NCI-H82 (cell line): Measurements from ENCODE around the gene KIF7.

ENCODE experiments used
- DNase-seq: peaks from one replicate; lab custom pipeline; 2025; lab: John Stamatoyannopoulos, UW

KIF7 gene

GRCh38 chr15:89647191-89647851 is 7.9 kb downstream of the KIF7 start:
- peak; percentile 74 for DNase-seq

DNA sequence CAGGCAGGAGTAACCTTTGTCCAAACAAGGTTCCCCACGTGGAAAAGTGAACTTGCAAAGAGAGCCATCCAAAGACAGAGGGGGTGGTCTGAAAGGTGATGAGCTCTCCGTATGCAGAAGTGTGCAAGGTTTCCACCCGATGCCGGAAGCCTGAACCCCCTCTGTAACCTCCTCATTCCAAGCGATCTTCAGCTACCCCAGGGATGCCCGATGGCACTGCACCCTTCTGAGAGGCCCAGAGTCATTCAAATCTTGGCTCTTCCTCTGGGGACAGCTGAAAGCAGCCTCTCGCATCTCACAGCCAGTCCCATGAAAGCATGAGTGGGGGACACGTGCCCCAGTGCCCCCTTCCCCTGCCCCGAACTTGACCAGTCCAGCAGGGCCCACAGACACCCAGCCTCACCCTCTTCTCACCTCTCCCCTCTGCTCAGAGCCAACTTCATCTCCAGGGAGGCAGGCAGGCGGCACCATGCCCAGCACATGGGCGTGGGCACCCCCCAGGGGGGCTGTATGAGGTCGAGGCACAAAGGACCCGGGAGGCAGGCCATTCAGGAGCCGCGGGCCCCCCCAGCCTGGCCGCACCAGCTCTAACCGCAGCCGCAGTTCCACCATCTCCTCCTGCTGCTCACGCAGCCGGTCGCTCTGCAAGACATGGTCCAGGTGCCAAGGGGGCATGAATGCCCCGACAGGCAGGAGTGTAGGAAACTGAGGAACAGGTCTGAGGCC is 8.7 kb downstream of the KIF7 start:
- no peak for DNase-seq

DNA sequence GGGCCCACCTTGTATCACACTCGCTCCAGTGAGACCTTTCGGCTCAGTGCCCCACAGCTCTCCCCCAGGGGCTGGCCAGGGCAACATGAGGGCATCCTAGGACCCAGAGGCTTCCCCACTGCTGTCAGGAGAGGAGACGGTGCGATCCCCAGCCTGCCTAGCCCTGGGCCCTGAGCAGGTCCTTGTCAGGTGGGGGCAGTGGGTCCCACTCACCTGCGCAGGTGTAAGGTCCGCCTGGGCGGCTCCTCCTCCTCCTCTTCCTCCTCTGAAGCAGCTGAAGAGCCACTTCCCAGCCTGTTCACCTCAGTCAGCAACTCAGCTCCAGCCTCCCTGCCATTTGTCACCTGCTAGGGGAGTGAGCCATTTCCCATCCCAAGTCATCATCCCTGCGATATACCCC is 9.6 kb downstream of the KIF7 start:
- no peak for DNase-seq

GRCh38 chr15:89642106-89642505 is 13.2 kb downstream of the KIF7 start:
- DNase-seq, result no peak

- DNase-seq, result no peak
These were observed 14.2 kb downstream of the KIF7 start for GRCh38 chr15:89641053-89641452.

DNA sequence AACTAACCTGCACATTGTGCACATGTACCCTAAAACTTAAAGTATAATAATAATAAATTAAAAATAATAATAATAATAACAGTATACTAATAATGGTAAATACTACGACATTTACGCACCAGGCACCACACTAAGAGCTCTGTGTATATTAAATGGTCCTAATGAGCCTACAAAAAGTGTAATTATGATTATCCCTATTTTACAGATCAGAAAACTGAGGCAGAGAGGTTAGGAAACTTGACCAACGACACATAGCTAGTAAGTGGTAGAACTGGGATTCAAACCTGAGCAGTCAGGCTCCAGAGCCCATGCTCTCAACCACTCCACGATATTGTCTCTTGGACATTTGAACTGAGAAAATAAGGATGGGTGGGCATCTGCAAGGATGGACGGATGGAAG is 15.0 kb downstream of the KIF7 start:
- no peak for DNase-seq

GRCh38 chr15:89633585-89633984 is 21.7 kb downstream of the KIF7 start:
- DNase-seq, result no peak

DNA sequence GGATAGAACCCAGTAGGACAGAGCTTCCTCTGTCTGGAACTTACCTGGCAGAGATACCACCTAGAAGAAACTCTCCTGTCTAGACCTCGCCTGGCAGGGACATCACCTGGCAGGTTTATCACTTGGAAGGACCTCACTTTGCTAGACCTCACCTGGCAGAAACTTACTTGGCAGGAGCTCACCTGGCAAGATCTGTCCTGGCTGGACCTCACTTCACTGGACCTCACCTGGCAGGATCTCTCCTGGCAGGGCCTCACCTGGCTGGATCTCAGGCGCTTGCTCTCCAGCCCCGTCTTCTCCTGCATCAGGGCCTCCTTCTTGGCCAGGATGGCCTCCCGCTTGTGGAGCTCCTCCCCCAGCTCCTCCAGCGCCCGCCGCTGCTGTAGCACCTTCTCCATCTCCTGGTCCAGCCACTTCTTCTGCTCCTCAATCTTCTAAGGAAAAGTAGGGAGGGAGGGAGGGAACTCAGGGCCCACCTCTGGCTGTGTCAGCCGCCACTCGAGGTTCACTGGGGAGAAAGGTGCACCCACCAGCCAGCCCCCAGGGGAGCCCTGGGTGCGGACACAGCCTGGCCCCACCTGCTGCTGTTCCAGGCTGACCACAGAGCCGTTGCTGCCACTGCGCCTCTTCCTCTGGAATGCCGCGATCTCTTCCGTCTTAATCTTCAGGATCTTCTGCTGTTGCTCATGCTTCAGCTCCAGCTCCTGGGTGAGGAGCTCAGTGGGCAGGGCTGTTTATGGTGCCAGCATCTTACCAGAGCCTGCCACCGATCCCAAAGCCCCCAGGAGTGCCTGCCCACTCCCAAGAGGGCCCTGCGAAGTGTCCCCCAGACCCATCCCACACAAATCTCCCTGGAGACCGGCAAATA is 22.5 kb downstream of the KIF7 start:
- DNase-seq, result no peak

DNA sequence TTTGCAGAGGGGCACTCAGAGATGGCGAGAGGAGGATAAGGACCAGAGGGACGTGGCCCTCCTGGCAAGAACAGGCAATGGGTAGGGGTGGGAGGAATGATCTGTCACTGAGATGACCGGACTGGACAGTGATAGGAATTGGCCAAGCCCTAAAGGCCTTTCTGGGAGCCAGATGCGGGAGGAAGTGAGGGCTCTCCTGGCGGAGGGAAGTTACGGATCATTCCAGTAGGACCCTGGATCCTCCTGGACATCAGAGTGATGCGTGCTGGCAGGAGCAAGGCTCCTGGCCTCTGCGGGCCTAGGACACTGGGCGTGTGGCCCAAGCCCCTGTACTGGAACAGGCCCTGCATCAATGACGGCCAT is 23.4 kb downstream of the KIF7 start:
- DNase-seq, result no peak

DNA sequence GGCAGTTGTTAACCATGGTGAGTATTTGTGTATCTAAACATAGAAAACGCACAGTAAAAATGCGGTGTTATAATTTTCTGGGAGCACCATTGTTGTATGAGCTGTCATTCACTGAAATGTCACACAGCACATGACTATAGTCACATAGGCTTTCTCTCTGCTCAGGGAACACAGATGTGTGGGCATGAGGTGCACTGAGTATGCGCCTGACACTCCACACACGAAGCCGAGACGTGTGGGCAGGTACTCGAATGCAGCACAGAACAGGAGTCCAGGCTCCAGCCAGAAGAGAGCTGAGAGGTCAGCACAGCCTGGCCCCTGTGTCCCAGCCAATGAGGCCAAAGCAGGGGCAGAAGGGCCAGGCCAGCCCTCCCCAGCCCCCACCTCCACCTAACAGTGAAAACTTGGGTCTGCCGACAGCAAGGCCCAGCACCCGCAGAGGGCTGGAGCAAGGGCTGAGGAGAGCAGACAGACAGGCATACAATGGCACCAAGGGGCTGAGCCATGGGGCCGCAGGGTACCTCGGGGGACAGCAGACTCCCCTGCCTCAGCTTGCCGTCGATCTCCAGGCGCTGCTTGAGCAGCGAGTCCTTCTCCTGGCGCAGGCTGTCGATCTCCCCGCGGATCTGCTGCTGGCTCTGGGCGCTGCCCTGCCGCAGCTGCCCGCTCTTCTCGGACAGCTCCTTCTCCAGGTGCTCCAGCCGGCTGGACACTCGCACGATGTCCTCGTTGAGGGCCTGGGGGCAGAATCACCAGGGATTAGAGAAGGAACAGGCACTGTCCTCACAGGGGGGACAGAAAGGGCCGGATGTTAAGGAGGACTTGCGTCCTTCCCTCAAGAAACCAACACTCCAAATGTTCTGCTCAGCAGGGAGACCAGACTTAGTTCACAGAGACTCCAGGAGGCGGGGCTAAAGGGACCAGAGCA is 24.0 kb downstream of the KIF7 start:
- no peak for DNase-seq

- no peak for DNase-seq
These were observed 25.0 kb downstream of the KIF7 start for GRCh38 chr15:89630260-89630659.

GRCh38 chr15:89629829-89630228 is 25.4 kb downstream of the KIF7 start:
- DNase-seq, result no peak

GRCh38 chr15:89628806-89629715 is 26.2 kb downstream of the KIF7 start:
- no peak for DNase-seq

- no peak for DNase-seq
These were observed 27.0 kb downstream of the KIF7 start for GRCh38 chr15:89628301-89628700.

DNA sequence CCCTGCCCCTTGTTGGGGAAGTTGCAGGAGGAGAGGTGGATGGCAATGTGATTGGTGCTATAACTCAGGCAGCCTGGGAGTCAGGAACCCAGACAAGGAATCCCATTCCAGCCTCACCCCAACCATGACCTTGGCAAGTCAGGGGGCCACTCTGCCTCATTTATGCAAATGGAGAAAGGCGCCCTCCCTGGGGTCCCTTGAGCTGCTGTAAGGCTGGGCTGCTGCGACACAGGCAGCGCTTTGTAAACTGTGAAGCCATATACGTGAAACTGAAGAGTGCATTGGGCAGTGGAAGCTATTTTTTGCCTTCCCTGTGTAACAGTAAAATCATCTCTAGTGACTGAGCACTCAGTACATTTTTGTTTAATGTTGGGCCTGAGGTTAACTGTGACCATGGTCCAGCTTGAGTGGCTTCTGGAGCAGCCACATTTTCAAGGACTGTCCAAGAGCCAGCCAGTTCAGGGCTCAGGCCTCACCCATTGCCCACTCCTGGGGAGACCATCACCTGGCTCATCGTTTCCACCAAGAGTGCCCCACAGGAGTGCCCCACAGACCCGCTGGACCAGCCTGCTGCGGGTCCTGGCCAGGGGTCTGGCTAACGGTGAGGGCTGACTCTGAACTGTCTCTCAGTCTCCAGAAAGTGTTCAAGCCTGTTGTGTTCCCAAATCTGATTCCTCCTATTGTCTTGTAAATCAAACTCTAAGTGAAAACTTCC is 27.9 kb downstream of the KIF7 start:
- no peak for DNase-seq

- DNase-seq, result no peak
These were observed 29.6 kb downstream of the KIF7 start for GRCh38 chr15:89625716-89626115.

- DNase-seq, result no peak
These were observed 32.1 kb downstream of the KIF7 start for GRCh38 chr15:89623165-89623564.

DNA sequence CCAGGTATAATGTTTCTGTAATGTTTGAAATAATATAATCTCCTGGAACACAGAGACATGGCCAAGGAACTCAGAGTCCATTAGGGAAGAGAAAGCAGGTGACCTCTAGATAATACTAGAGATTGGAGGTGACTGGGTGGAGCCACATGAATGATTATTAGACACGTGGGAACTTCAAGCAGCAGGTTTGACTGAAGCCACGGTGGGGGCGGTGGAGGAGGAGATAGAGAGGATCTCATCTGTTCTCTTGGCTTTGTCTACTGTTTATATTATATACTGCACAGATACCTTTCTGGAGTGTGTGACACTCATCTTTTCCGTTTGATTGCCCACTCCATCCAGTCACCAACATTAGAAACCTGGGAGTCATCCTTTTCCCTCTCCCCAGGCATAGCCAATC is 33.7 kb downstream of the KIF7 start:
- no peak for DNase-seq

GRCh38 chr15:89616228-89616627 is 39.0 kb downstream of the KIF7 start:
- no peak for DNase-seq

- DNase-seq, result no peak
These were observed 40.1 kb downstream of the KIF7 start for GRCh38 chr15:89615135-89615534.
